Stimulated activated CD8-positive, alpha-beta memory T cell treated with anti-CD3 and anti-CD28 coated beads, Interleukin-15, amount 100 ng/mL, for 48 hours (primary cell): Measurements from ENCODE around the gene PTPA.

Experiments used
- DNase-seq, 2 donors: peaks; one replicate each; pipeline ENCODE4 v3.0.0-alpha.2; 2020; ENCODE audit warnings: low read depth in 2 of 2

Gene PTPA

DNA sequence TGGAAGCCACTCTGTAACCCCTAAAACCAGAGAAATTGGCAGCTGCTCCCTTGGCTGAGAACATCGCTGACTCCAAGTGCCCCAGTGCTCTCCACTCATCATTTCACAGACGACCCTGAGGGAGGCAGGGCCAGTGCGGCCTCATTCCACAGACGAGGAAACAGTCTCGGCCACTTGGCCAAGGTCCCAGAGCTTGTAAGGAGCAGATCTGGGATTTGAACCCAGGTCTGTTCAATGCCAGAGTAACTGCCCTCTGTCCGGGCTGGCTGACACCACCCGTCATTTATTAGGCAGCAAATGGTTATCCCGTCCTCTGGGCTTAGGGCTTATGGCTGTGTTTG lies 86.7 kb downstream of the PTPA start:
- DNase-seq = no peak
